Measurements from ENCODE around the gene OR5B21. TPM values are rescaled to one million over a fixed set of nuclear protein-coding genes. Genes with fewer than 3 reads are reported as not detected.

The OR5B21 gene
- total RNA-seq (under 1 TPM; 0.32 to 0.50 TPM), total RNA-seq (0.23 to 0.30 reads per million in 2 donors)

- H3K4me1 Mint-ChIP-seq = peaks cover 3% of the 10 kb centered on the region
Observed at GRCh38 chr11:58508005-58508404, at the start of gene OR5B21. Gene OR5B21 (minus strand): TSS chr11:58508105. CDS start chr11:58508105, 0 bp downstream.

DNA sequence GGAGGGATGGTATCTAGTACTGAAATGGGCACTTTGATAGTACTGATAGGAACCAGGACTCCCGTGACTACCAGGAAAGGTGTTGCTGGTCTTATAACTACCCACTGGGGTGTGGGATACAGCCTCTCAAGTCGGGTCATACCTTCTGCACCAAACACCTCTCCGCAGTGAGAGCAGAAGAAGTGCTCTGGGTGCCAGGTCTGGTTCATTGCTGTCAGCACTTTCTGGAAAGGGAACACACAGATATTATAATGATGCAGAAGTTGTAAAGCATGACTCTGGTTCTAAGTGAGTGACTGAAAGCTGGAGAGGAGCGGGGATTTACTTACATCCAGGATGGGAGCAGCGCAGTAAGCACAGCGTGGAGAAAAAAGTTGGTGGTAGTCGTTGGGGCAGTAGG lies 41.7 kb upstream of the OR5B21 start:
- no peak for DNase-seq
- H3K27ac Mint-ChIP-seq = peak overlapping the region; percentile 78
- H3K9me3 ChIP-seq (ENCODE audit: control insufficient read depth, low read length, poor library complexity, severe bottlenecking) = no peaks in the 10 kb centered on the region
- H3K4me1 Mint-ChIP-seq = peaks cover 13% of the 10 kb centered on the region
- H3K36me3 Mint-ChIP-seq (ENCODE audit: low read depth) = peaks cover 33% of the 10 kb centered on the region
- H3K27me3 Mint-ChIP-seq = no peaks in the 10 kb centered on the region
- ATAC-seq = no peak
- H3K4me3 Mint-ChIP-seq = no peak overlapping the region

More at GRCh38 chr11:58508005-58508404, at the start of gene OR5B21:
- ATAC-seq (no peak), DNase-seq (no peak)
- Mint-ChIP-seq H3K27ac (no peak within 1 kb of the TSS), H3K36me3 (ENCODE audit: low read depth) (peaks cover 8% of the 10 kb centered on the region), H3K27me3 (no peaks in the 10 kb centered on the region), H3K4me3 (no peak within 1 kb of the TSS)
- H3K9me3 ChIP-seq (ENCODE audit: control insufficient read depth, low read length, poor library complexity, severe bottlenecking) = no peaks in the 10 kb centered on the region

- no peak for ATAC-seq
Observed at GRCh38 chr11:58546841-58547240, 38.9 kb upstream of the OR5B21 start.

GRCh38 chr11:58531865-58532341 lies 24.0 kb upstream of the OR5B21 start:
- Mint-ChIP-seq H3K36me3 (ENCODE audit: low read depth) (peaks cover 17% of the 10 kb centered on the region), H3K27ac (no peak overlapping the region), H3K27me3 (no peaks in the 10 kb centered on the region), H3K4me1 (peaks cover 32% of the 10 kb centered on the region), H3K4me3 (no peak overlapping the region)
- DNase-seq (no peak), ATAC-seq (no peak)
- no peaks in the 10 kb centered on the region for H3K9me3 ChIP-seq (ENCODE audit: control insufficient read depth, low read length, poor library complexity, severe bottlenecking)

More at GRCh38 chr11:58546841-58547240, 38.9 kb upstream of the OR5B21 start:
- H3K36me3 Mint-ChIP-seq (ENCODE audit: low read depth) = peaks cover 21% of the 10 kb centered on the region
- H3K4me1 Mint-ChIP-seq = peaks cover 8% of the 10 kb centered on the region
- no peaks in the 10 kb centered on the region for H3K9me3 ChIP-seq (ENCODE audit: control insufficient read depth, low read length, poor library complexity, severe bottlenecking)
- no peak for DNase-seq
- no peak overlapping the region for H3K27ac Mint-ChIP-seq
- no peak overlapping the region for H3K4me3 Mint-ChIP-seq
- H3K27me3 Mint-ChIP-seq = no peaks in the 10 kb centered on the region

DNA sequence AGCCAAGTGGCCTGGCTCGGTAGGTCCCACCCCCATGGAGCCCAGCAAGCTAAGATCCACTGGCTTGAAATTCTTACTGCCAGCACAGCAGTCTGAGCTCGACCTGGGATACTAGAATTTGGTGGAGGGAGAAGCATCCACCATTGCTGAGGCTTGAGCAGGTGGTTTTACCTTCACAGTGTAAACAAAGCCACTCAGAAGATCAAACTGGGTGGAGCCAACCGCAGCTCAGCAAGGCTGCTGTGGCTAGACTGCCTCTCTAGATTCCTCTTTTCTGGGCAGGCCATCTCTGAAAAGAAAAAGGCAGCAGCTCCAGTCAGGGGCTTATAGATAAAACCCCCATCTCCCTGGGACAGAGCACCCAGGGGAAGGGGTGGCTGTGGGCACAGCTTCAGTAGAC lies 22.3 kb upstream of the OR5B21 start:
- Mint-ChIP-seq H3K27me3 (no peaks in the 10 kb centered on the region), H3K4me3 (no peak overlapping the region), H3K36me3 (ENCODE audit: low read depth) (peaks cover 19% of the 10 kb centered on the region), H3K4me1 (peaks cover 34% of the 10 kb centered on the region), H3K27ac (peak overlapping the region; percentile 94)
- ATAC-seq (peak; percentile 79), DNase-seq (no peak)
- no peaks in the 10 kb centered on the region for H3K9me3 ChIP-seq (ENCODE audit: control insufficient read depth, low read length, poor library complexity, severe bottlenecking)

DNA sequence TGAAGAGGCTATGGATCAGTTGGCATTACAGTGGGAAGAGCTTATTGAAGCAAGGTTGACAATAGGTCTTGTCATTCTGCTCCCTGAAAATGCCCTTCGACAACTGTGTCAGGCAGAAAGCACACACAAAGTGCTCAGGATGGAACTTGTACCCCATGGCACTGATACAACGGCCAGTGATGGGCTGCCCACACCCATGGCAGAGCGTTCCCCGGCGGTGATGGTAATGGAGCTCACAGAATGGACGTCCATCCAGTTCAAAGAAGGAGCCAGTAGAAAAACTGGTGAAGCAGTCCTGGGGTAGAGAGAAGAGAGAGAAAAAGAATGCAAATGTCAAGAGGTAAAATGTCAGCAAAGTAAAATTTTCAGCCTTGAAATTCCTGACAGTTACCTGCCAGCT lies 19.5 kb upstream of the OR5B21 start:
- Mint-ChIP-seq H3K27me3 (no peaks in the 10 kb centered on the region), H3K4me1 (peaks cover 27% of the 10 kb centered on the region), H3K27ac (peak overlapping the region; percentile 93), H3K4me3 (no peak overlapping the region), H3K36me3 (ENCODE audit: low read depth) (peaks cover 9% of the 10 kb centered on the region)
- ATAC-seq (no peak), DNase-seq (no peak)
- H3K9me3 ChIP-seq (ENCODE audit: control insufficient read depth, low read length, poor library complexity, severe bottlenecking) = no peaks in the 10 kb centered on the region

DNA sequence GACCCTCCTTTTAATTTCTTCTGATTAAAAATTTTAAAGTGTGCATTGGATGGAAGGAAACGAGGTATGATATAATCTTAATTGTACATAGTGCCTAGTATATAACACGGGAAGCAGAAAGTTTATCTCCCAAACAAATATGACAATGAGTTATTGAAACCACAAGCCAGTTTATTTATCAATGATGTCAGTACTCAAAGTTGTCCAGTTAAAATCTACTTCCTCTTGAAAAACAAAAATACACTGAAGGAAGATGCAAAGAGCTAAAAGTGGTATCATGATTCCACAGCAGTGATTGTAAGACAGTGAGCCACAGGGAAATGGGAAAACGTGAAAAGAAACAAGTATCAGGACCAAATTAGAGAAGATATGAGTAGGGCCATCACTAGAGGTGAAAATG lies 18.8 kb upstream of the OR5B21 start:
- Mint-ChIP-seq H3K27me3 (no peaks in the 10 kb centered on the region), H3K4me1 (peaks cover 31% of the 10 kb centered on the region), H3K4me3 (no peak overlapping the region), H3K27ac (peak overlapping the region; percentile 93), H3K36me3 (ENCODE audit: low read depth) (peaks cover 9% of the 10 kb centered on the region)
- DNase-seq (no peak), ATAC-seq (no peak)
- H3K9me3 ChIP-seq (ENCODE audit: control insufficient read depth, low read length, poor library complexity, severe bottlenecking) = no peaks in the 10 kb centered on the region

- Mint-ChIP-seq H3K27me3 (no peaks in the 10 kb centered on the region), H3K36me3 (ENCODE audit: low read depth) (peaks cover 4% of the 10 kb centered on the region), H3K4me1 (peaks cover 25% of the 10 kb centered on the region), H3K27ac (peak overlapping the region; percentile 93), H3K4me3 (peak overlapping the region; percentile 86)
- no peaks in the 10 kb centered on the region for H3K9me3 ChIP-seq (ENCODE audit: control insufficient read depth, low read length, poor library complexity, severe bottlenecking)
- ATAC-seq = peak; percentile 86
- no peak for DNase-seq
Observed at GRCh38 chr11:58525037-58525614, 17.2 kb upstream of the OR5B21 start.

GRCh38 chr11:58524232-58525036 lies 16.5 kb upstream of the OR5B21 start:
- Mint-ChIP-seq H3K4me1 (peaks cover 27% of the 10 kb centered on the region), H3K4me3 (peak overlapping the region; percentile 86)

GRCh38 chr11:58513747-58514367 lies 6.0 kb upstream of the OR5B21 start:
- ATAC-seq = no peak
- Mint-ChIP-seq H3K4me3 (no peak overlapping the region), H3K36me3 (ENCODE audit: low read depth) (peaks cover 4% of the 10 kb centered on the region), H3K27ac (no peak overlapping the region), H3K4me1 (peaks cover 2% of the 10 kb centered on the region), H3K27me3 (no peaks in the 10 kb centered on the region)
- H3K9me3 ChIP-seq (ENCODE audit: control insufficient read depth, low read length, poor library complexity, severe bottlenecking) = no peaks in the 10 kb centered on the region
- DNase-seq = no peak

More at GRCh38 chr11:58524232-58525036, 16.5 kb upstream of the OR5B21 start:
- DNase-seq = peak in 2 of 3 donors; percentile 14 to 33
- H3K9me3 ChIP-seq (ENCODE audit: control insufficient read depth, low read length, poor library complexity, severe bottlenecking) = no peaks in the 10 kb centered on the region
- Mint-ChIP-seq H3K27ac (peak overlapping the region; percentile 93), H3K36me3 (ENCODE audit: low read depth) (peaks cover 4% of the 10 kb centered on the region), H3K27me3 (no peaks in the 10 kb centered on the region)
- ATAC-seq = peak; percentile 68

DNA sequence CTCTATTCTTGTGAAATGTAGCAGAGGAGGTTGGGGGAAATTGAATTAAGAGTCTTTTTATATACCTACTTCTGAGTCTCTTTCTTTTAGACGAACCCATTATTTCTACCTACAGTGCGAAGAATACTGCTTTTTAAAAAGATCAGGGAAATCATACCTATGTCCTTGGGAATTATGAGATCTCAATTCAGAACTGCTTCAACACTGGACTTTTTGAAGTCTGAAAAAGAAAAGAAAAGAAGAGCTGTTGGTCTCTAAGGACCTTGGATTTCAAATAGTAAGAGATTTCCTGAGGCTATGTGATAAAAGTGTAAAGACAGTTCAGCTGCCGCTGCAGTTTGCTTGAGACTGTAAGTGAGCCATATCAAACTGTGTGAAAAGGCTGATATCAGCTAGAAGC lies 3.7 kb upstream of the OR5B21 start:
- ATAC-seq (no peak), DNase-seq (no peak)
- H3K36me3 Mint-ChIP-seq (ENCODE audit: low read depth) = peaks cover 5% of the 10 kb centered on the region
- no peaks in the 10 kb centered on the region for H3K4me1 Mint-ChIP-seq
- H3K27me3 Mint-ChIP-seq = no peaks in the 10 kb centered on the region
- H3K4me3 Mint-ChIP-seq = no peak overlapping the region
- no peak overlapping the region for H3K27ac Mint-ChIP-seq
- H3K9me3 ChIP-seq (ENCODE audit: control insufficient read depth, low read length, poor library complexity, severe bottlenecking) = no peaks in the 10 kb centered on the region

GRCh38 chr11:58509748-58510147 lies 1.8 kb upstream of the OR5B21 start:
- Mint-ChIP-seq H3K36me3 (ENCODE audit: low read depth) (peaks cover 5% of the 10 kb centered on the region), H3K4me1 (no peaks in the 10 kb centered on the region), H3K27ac (no peak overlapping the region), H3K27me3 (no peaks in the 10 kb centered on the region), H3K4me3 (no peak overlapping the region)
- no peaks in the 10 kb centered on the region for H3K9me3 ChIP-seq (ENCODE audit: control insufficient read depth, low read length, poor library complexity, severe bottlenecking)
- DNase-seq (no peak), ATAC-seq (no peak)

- H3K4me3 Mint-ChIP-seq = no peak overlapping the region
- H3K27me3 Mint-ChIP-seq = no peaks in the 10 kb centered on the region
- no peaks in the 10 kb centered on the region for H3K9me3 ChIP-seq (ENCODE audit: control insufficient read depth, low read length, poor library complexity, severe bottlenecking)
- no peak for DNase-seq
- ATAC-seq = no peak
- H3K36me3 Mint-ChIP-seq (ENCODE audit: low read depth) = peaks cover 8% of the 10 kb centered on the region
- peaks cover 3% of the 10 kb centered on the region for H3K4me1 Mint-ChIP-seq
- no peak overlapping the region for H3K27ac Mint-ChIP-seq
Observed at GRCh38 chr11:58508814-58509213, 909 bp upstream of the OR5B21 start.
